HG03469 (cell line): Measurements from ENCODE around the gene RAPGEF2.
"Not testable (repeated sequence)": the region's sequence is repeated elsewhere in the genome, so short reads cannot be mapped to it uniquely, and the experiment has no call there.

Source experiments
- ATAC-seq: cut with Tn5 transposase; IDR thresholded peaks from one replicate; pipeline ENCODE4 v1.9.1; 2021; ENCODE audit warnings: mild to moderate bottlenecking, moderate library complexity, moderate number of reproducible peaks; ENCODE audit not compliant: unreplicated experiment

Gene RAPGEF2

GRCh38 chr4:159160242-159160641, 57.4 kb downstream of the RAPGEF2 start:
- ATAC-seq: no peak

- not testable (repeated sequence) for ATAC-seq
Observed at GRCh38 chr4:159161436-159161835, 58.6 kb downstream of the RAPGEF2 start.

- no peak for ATAC-seq
Observed at GRCh38 chr4:159162576-159162975, 59.7 kb downstream of the RAPGEF2 start.

- ATAC-seq: no peak
Observed at GRCh38 chr4:159163521-159163920, 60.6 kb downstream of the RAPGEF2 start.

- ATAC-seq: peak; percentile 59
Observed at GRCh38 chr4:159169404-159170302, 66.8 kb downstream of the RAPGEF2 start.

- no peak for ATAC-seq
Observed at GRCh38 chr4:159171287-159171686, 68.4 kb downstream of the RAPGEF2 start.

GRCh38 chr4:159173886-159174285, 71.0 kb downstream of the RAPGEF2 start:
- ATAC-seq: no peak

- no peak for ATAC-seq
Observed at GRCh38 chr4:159174645-159175084, 71.8 kb downstream of the RAPGEF2 start.

GRCh38 chr4:159175085-159175988, 72.5 kb downstream of the RAPGEF2 start:
- peak; percentile 53 for ATAC-seq

- no peak for ATAC-seq
Observed at GRCh38 chr4:159175989-159176375, 73.1 kb downstream of the RAPGEF2 start.

GRCh38 chr4:159177265-159178150, 74.6 kb downstream of the RAPGEF2 start:
- ATAC-seq: no peak

GRCh38 chr4:159178151-159178546, 75.3 kb downstream of the RAPGEF2 start:
- no peak for ATAC-seq

- no peak for ATAC-seq
Observed at GRCh38 chr4:159178979-159179969, 76.4 kb downstream of the RAPGEF2 start.

- not testable (repeated sequence) for ATAC-seq
Observed at GRCh38 chr4:159183885-159184605, 81.2 kb downstream of the RAPGEF2 start.

GRCh38 chr4:159185591-159186023, 82.7 kb downstream of the RAPGEF2 start:
- ATAC-seq: no peak

GRCh38 chr4:159188646-159189045, 85.8 kb downstream of the RAPGEF2 start:
- ATAC-seq: no peak

- no peak for ATAC-seq
Observed at GRCh38 chr4:159190651-159191050, 87.8 kb downstream of the RAPGEF2 start.

- no peak for ATAC-seq
Observed at GRCh38 chr4:159191989-159192388, 89.1 kb downstream of the RAPGEF2 start.
